Omental fat pad (tissue), 4 donors: ENCODE measurements around the gene TMEM101. TPM values are rescaled to one million over a fixed set of nuclear protein-coding genes. Genes with fewer than 3 reads are reported as not detected.

ENCODE experiments used
- ATAC-seq: fragments of 150-250 bp; one replicate; pipeline ENCODE4 v1.9.1; 2016; ENCODE audit warnings: mild to moderate bottlenecking, moderate library complexity; ENCODE audit not compliant: low FRiP score
- DNase-seq: peaks from one replicate; pipeline ENCODE4 v3.0.0-alpha.2; 2019; ENCODE audit warnings: low spot score
- total RNA-seq, 4 donors: library from RNA; depleted of rRNA; stranded (reverse); fragments of >200 nt; gene quantifications; one replicate each; pipeline ENCODE4 v1.1.0, GENCODE V29; 2016
- TF ChIP-seq, protein P1 (sequence below), 3 donors: fragments of 450-650 bp; IDR thresholded peaks; one replicate each; pipeline ENCODE4 v1.5.1; 2016 to 2017; ENCODE audit warnings: antibody characterized with exemption in 3 of 3, mild to moderate bottlenecking in 3 of 3, moderate library complexity in 2 of 3

TMEM101 gene
- total RNA-seq, result 10 to 100 TPM; 17.3 to 37.0 (median 26.8) TPM

DNA sequence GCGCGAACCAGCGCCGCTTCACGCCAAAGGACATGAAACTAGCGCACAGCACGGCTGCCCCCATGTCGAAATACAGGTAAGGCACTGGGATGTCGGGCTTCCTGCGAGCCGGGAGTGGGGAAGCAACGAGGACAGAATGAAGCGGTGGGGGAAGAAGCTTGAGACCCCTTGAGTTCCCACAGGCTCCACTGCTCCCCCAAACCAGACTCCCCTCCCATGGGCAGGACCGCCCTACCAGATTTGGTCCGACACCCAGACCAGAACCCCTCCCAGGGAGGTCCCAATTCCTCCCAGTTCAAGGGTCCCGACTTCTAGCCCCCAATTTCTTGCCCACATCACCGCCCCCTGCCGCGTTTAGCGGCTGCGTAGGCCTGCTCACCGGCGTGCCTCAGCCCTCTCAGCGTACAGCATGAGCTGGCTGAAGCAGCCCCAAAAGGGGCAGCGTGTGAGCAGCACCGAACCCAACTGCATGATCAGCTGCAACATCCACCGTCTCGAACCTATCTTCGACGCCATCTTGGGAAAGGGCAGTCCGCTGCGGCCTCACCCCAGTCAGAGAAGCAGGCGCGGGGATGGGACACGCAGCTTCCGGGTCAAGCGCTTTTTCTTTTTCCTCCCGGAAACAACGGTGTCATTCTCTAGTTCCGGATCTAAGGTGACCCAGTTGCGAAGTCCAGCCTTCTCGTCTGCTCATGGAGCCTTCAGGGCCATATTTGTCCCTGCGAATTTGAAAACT, at the start of gene TMEM101:
Gene TMEM101, minus strand, starts transcription at position 527 of the 736 bp plus-strand sequence. Its CDS starts 11 bp downstream, at position 516.
- TF ChIP-seq, protein P1, sequence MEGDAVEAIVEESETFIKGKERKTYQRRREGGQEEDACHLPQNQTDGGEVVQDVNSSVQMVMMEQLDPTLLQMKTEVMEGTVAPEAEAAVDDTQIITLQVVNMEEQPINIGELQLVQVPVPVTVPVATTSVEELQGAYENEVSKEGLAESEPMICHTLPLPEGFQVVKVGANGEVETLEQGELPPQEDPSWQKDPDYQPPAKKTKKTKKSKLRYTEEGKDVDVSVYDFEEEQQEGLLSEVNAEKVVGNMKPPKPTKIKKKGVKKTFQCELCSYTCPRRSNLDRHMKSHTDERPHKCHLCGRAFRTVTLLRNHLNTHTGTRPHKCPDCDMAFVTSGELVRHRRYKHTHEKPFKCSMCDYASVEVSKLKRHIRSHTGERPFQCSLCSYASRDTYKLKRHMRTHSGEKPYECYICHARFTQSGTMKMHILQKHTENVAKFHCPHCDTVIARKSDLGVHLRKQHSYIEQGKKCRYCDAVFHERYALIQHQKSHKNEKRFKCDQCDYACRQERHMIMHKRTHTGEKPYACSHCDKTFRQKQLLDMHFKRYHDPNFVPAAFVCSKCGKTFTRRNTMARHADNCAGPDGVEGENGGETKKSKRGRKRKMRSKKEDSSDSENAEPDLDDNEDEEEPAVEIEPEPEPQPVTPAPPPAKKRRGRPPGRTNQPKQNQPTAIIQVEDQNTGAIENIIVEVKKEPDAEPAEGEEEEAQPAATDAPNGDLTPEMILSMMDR (IDR thresholded peaks at IDR 0.05), result no peak
- DNase-seq (peak; percentile 67), ATAC-seq (peak; percentile 92)

DNA sequence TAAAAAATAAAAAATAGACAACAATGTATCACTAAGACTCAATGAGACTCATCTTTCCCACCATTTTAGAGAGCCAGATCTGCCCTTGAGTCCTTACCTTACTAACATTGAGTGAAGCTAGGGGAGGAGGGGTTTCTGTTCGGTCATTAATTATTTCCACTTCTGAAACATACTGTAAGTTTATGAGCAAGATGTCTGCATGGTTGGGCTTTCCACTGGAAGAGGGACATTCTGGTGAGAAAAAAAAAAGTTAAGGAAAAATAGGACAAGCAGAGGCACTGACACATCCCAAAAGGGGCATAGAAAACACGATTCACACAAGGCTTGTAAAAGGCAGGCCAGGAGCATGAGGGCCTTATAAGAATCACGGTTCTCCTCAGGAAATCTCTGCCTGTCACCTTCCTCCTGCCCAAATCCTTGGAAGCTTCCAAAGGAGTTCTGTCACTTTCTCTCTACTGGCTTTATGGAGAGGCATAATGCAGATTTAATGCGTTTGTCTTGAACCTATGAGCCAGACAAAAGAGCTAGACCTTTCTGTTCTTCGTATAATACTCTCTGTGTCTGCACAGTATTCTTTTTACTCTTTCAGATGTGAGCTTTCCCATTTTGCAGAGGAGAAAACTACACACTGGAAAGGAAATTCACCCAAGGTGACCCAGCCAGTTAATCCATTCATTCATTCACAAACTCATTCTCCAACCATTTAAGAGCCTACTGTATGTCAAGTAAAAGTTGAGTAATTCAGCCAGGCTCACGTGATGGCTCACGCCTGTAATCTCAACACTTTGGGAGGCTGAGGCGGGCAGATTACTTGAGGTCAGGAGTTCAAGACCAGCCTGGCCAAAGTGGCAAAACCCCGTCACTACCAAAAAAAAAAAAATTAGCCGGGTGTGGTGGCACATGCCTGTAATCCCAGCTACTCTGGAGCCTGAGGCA, 49.2 kb upstream of the TMEM101 start:
- DNase-seq (no peak), ATAC-seq (no peak)
- TF ChIP-seq, protein P1 (IDR thresholded peaks at IDR 0.05), result no peak

DNA sequence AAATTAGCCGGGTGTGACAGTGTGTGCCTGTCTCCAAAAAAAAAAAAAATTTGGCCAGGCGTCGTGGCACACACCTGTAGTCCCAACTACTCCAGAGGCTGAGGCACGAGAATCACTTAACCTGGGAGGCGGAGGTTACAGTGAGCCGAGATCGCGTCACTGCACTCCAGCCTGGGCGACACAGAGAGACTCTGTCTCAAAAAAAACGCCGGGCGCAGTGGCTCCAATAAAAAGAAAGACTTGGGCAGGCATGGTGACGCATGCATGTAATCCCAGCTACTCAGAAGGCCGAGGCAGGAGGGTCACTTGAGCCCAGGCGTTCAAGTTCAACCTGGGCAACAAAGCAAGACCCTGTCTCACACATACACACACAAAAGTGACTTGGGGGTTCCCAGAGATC, 48.1 kb upstream of the TMEM101 start:
- DNase-seq (no peak), ATAC-seq (no peak)
- TF ChIP-seq, protein P1 (IDR thresholded peaks at IDR 0.05), result no peak

GRCh38 chr17:44061446-44061845, 46.7 kb upstream of the TMEM101 start:
- TF ChIP-seq, protein P1 (IDR thresholded peaks at IDR 0.05), result no peak
- DNase-seq (no peak), ATAC-seq (no peak)

DNA sequence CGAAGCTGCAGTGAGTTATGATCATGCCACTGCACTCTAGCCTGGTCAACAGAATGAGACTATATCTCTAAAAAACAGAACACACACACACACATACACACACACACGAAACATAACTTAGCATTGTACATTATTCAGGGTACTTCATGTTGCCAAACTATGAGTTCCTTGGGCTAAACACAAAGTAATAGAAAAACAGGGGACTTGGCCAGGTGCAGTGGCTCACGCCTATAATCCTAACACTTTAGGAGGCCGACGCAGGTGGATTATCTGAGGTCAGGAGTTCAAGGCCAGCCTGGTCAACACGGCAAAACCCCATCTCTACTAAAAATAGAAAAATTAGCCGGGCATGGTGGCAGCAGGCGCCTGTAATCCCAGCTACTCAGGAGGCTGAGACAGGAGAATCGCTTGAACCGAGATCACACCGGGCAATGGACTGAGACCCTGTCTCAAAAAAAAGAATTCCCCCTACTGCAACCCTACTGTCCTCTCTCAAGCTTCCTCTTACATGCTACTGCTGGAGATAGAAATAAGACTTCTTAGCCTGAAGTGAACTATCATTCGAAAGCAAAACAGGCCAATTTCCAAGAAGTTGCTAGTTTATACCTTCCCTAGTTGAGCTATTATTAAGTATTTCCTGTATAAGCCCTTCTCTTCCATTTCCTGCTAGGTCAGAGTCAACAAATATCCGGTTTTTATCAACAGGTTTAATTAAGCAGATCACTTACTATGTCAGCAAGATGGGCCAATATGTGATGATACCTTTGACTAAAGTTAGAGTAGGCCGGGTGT, 44.5 kb upstream of the TMEM101 start:
- ATAC-seq, result no peak
- DNase-seq, result no peak
- TF ChIP-seq, protein P1 (IDR thresholded peaks at IDR 0.05), result no peak

- DNase-seq, result no peak
- ATAC-seq, result no peak
- TF ChIP-seq, protein P1 (IDR thresholded peaks at IDR 0.05), result no peak
Measured at GRCh38 chr17:44053125-44053872, 38.5 kb upstream of the TMEM101 start.
